ENCODE data around the gene GPR183. TPM values are rescaled to one million over a fixed set of nuclear protein-coding genes. Genes with fewer than 3 reads are reported as not detected.

The GPR183 gene
- total and polyA plus RNA-seq, 10 of the 15 experiments (the other 5 are each of a cell fraction or from before 2014, with no cell fraction given), result 134 to 669 (median 225) TPM

DNA sequence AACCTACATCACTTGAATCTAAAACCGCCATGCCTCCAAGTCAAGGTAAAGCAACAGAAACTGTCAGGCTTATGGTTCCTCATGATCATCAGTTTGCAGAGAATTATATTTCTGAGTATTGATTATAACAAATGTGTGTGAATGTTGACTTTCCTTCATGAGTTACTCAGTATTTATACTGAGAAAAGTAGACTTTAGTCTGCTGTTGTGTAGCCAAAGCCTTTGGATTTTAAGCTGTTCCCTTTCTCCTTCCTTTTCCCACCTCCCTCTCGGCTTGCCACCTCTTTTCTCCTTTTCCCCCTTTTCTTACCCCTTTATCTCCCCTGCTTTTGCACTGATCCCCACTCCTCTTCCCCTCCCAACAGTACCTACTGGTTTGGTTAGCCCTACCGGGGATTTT is 28.4 kb downstream of the GPR183 start:
- ChIA-PET CTCF (interaction anchor here (0.9 to 2.0 kb wide), 3 partner anchors 9 to 109 kb away, joined by 4 to 14 read pairs (median 4); no protein-coding TSS in a partner anchor), POLR2A (interaction anchor here (0.7 kb wide), 1 partner anchor 9 kb away, joined by 3 read pairs; no protein-coding TSS in a partner anchor), SMC1A (ENCODE audit: uncharacterized antibody, unreplicated experiment) (interaction anchor here (1.0 to 8.5 kb wide), 9 partner anchors 8 to 157 kb away, joined by 3 to 132 read pairs (median 9); no protein-coding TSS in a partner anchor), RAD21 (ENCODE audit: unreplicated experiment) (interaction anchor here (1.4 to 7.9 kb wide), 3 partner anchors 9 to 102 kb away, joined by 4 to 106 read pairs (median 5); no protein-coding TSS in a partner anchor)
- ATAC-seq, result no peak
- Histone ChIP-seq H3K9me3 (replicated peaks; ENCODE audit: control insufficient read depth, insufficient read depth, low read length) (no peaks in the 10 kb centered on the region), H3K27ac (ENCODE audit: control insufficient read depth, insufficient read depth) (no peak overlapping the region), H3K4me2 (ENCODE audit: control insufficient read depth, insufficient read depth) (no peak overlapping the region), H3K36me3 (ENCODE audit: control insufficient read depth in 2 of 2, insufficient read depth in 2 of 2, low read length in 1 of 2) (no peaks in the 10 kb centered on the region; a peak in 2 of 4 replicates), H3K9ac (ENCODE audit: control insufficient read depth, insufficient read depth, low read length) (no peak overlapping the region), H3K79me2 (ENCODE audit: control insufficient read depth, insufficient read depth, low read length) (peaks cover 6% of the 10 kb centered on the region), H2AFZ (ENCODE audit: control insufficient read depth, low read depth, low read length) (no peak overlapping the region), H3K27me3 (replicated peaks in 1 of 2; ENCODE audit: control insufficient read depth in 2 of 2, insufficient read depth in 2 of 2, low read length in 1 of 2) (no peaks in the 10 kb centered on the region), H4K20me1 (ENCODE audit: control insufficient read depth, insufficient read depth) (no peaks in the 10 kb centered on the region), H3K4me1 (ENCODE audit: control insufficient read depth, insufficient read depth, low read length) (peaks cover 52% of the 10 kb centered on the region), H3K4me3 (no peak overlapping the region)
- WGBS (ENCODE audit: insufficient coverage, insufficient replicate concordance, low lambda C conversion rate, missing lambda C conversion rate), result 96% methylated on average over 2 of the region's 3 CpGs
- no TSS peak for BruUV-seq (replicated peaks)
- TF ChIP-seq TCF3 (IDR thresholded peaks at IDR 0.05; ENCODE audit: borderline replicate concordance, insufficient read depth, low read depth, low read length), result no peak
- TF ChIP-seq, protein P1, sequence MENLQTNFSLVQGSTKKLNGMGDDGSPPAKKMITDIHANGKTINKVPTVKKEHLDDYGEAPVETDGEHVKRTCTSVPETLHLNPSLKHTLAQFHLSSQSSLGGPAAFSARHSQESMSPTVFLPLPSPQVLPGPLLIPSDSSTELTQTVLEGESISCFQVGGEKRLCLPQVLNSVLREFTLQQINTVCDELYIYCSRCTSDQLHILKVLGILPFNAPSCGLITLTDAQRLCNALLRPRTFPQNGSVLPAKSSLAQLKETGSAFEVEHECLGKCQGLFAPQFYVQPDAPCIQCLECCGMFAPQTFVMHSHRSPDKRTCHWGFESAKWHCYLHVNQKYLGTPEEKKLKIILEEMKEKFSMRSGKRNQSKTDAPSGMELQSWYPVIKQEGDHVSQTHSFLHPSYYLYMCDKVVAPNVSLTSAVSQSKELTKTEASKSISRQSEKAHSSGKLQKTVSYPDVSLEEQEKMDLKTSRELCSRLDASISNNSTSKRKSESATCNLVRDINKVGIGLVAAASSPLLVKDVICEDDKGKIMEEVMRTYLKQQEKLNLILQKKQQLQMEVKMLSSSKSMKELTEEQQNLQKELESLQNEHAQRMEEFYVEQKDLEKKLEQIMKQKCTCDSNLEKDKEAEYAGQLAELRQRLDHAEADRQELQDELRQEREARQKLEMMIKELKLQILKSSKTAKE (IDR thresholded peaks at IDR 0.05; ENCODE audit: low read depth, poor library complexity, severe bottlenecking), result no peak
- no peak for TF ChIP-seq RFX5 (IDR thresholded peaks at IDR 0.05; ENCODE audit: low read depth, low read length)
- TF ChIP-seq MTA2 (IDR thresholded peaks at IDR 0.05; ENCODE audit: low read depth), result no peak
- TF ChIP-seq CHD1 (IDR thresholded peaks at IDR 0.05; ENCODE audit: low read depth, low read length), result no peak
- no peak for TF ChIP-seq NBN (IDR thresholded peaks at IDR 0.05)
- no peak for TF ChIP-seq ZNF207 (IDR thresholded peaks at IDR 0.05; ENCODE audit: borderline replicate concordance)
- TF ChIP-seq HDGF (IDR thresholded peaks at IDR 0.05), result no peak
- no peak for TF ChIP-seq RCOR1 (conservative IDR thresholded peaks at IDR 0.05; ENCODE audit: low read depth, low read length)
- TF ChIP-seq, protein P2, sequence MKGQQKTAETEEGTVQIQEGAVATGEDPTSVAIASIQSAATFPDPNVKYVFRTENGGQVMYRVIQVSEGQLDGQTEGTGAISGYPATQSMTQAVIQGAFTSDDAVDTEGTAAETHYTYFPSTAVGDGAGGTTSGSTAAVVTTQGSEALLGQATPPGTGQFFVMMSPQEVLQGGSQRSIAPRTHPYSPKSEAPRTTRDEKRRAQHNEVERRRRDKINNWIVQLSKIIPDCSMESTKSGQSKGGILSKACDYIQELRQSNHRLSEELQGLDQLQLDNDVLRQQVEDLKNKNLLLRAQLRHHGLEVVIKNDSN (IDR thresholded peaks at IDR 0.05; ENCODE audit: borderline replicate concordance, extremely low read length, insufficient read depth, low read depth, low read length), result no peak
- DNase-seq (ENCODE audit: low read depth, low spot score), result no peak
- intact Hi-C loops (cut with micrococcal nuclease; ENCODE audit: unreplicated experiment), result no loop called here
- FAIRE-seq, result no peak
- in situ Hi-C loops (cut with MboI), result no loop called here

All from GM12878 (cell line).